GM21737 (cell line): ENCODE results near the gene COL4A2.

Experiments
- ATAC-seq: cut with Tn5 transposase; IDR thresholded peaks from one replicate; pipeline ENCODE4 v1.9.1; 2021; ENCODE audit warnings: mild to moderate bottlenecking, moderate library complexity; ENCODE audit not compliant: unreplicated experiment

The COL4A2 gene

GRCh38 chr13:110289661-110290060, 17.4 kb upstream of the COL4A2 start:
- no peak for ATAC-seq

- no peak for ATAC-seq
Observed at GRCh38 chr13:110290153-110290552, 16.9 kb upstream of the COL4A2 start.

GRCh38 chr13:110290826-110291225, 16.3 kb upstream of the COL4A2 start:
- no peak for ATAC-seq

- ATAC-seq = no peak
Observed at GRCh38 chr13:110291286-110291685, 15.8 kb upstream of the COL4A2 start.

- no peak for ATAC-seq
Observed at GRCh38 chr13:110293037-110293436, 14.0 kb upstream of the COL4A2 start.

GRCh38 chr13:110293649-110294048, 13.4 kb upstream of the COL4A2 start:
- no peak for ATAC-seq

- ATAC-seq = no peak
Observed at GRCh38 chr13:110294146-110294545, 12.9 kb upstream of the COL4A2 start.

- ATAC-seq = no peak
Observed at GRCh38 chr13:110294622-110295021, 12.5 kb upstream of the COL4A2 start.

GRCh38 chr13:110297011-110297410, 10.1 kb upstream of the COL4A2 start:
- ATAC-seq = no peak

- no peak for ATAC-seq
Observed at GRCh38 chr13:110297766-110298504, 9.1 kb upstream of the COL4A2 start.

GRCh38 chr13:110298505-110299282, 8.4 kb upstream of the COL4A2 start:
- no peak for ATAC-seq

- no peak for ATAC-seq
Observed at GRCh38 chr13:110299283-110299840, 7.7 kb upstream of the COL4A2 start.

GRCh38 chr13:110300090-110300815, 6.8 kb upstream of the COL4A2 start:
- ATAC-seq = no peak

- ATAC-seq = no peak
Observed at GRCh38 chr13:110301083-110301482, 6.0 kb upstream of the COL4A2 start.

GRCh38 chr13:110301606-110302553, 5.2 kb upstream of the COL4A2 start:
- ATAC-seq = no peak

- no peak for ATAC-seq
Observed at GRCh38 chr13:110302997-110303396, 4.1 kb upstream of the COL4A2 start.

GRCh38 chr13:110303644-110304043, 3.4 kb upstream of the COL4A2 start:
- ATAC-seq = no peak

GRCh38 chr13:110304256-110304655, 2.8 kb upstream of the COL4A2 start:
- no peak for ATAC-seq

- ATAC-seq = no peak
Observed at GRCh38 chr13:110305001-110305400, 2.1 kb upstream of the COL4A2 start.

- no peak for ATAC-seq
Observed at GRCh38 chr13:110305544-110305943, 1.5 kb upstream of the COL4A2 start.
